Rectal smooth muscle tissue (tissue), 1 donor: ENCODE results near the gene LRRFIP1.
"Not testable (repeated sequence)": the region's sequence is repeated elsewhere in the genome, so short reads cannot be mapped to it uniquely, and the experiment has no call there.

Experiments
- H3K27ac ChIP-seq: one replicate; pipeline ENCODE4 v1.7.0; 2013; ENCODE audit warnings: low read depth, low read length, inconsistent platforms
- H3K27me3 ChIP-seq: one replicate; pipeline ENCODE4 v1.7.0; 2013; ENCODE audit warnings: low read length; ENCODE audit not compliant: control insufficient read depth, insufficient read depth
- H3K36me3 ChIP-seq: one replicate; pipeline ENCODE4 v1.7.0; 2013; ENCODE audit warnings: low read length; ENCODE audit not compliant: control insufficient read depth, insufficient read depth
- H3K4me1 ChIP-seq: one replicate; pipeline ENCODE4 v1.7.0; 2013; ENCODE audit warnings: low read length; ENCODE audit not compliant: control insufficient read depth, insufficient read depth
- H3K4me3 ChIP-seq: one replicate; pipeline ENCODE4 v1.7.0; 2013; ENCODE audit warnings: low read length
- H3K9ac ChIP-seq: one replicate; pipeline ENCODE4 v1.7.0; 2013; ENCODE audit warnings: low read length

The LRRFIP1 gene

DNA sequence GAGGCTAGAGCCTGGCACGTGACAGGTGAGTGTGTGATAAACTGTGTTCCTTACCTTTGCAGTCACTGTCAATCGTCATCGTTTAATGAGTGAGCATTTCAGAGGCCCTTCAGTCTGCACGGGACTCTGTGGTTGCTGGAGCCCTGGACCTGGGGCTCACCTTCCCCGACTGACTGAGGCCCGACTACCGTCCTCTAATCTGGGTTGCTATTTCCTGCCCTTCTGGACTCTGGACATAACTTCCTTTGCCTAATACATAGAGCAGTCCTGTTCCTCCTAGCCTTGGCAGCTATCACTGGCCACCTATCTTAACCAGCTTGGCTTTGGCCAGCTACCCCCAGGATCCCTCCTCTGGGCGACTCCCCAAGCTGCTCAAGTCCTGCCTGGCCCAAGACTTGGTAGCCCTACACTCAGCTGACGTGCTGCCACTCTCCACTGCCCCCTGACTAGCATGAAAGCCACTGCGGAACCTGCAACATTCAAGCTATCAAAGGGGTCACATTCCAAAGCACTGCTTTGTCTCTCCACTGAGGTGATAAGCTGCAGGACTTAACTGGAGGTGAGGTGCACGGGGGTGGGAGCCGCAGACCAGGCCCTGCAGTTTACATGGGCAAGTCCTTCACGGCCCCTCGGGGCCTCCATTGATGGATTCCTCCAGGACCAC is 25.8 kb upstream of the LRRFIP1 start:
- H3K36me3 ChIP-seq: no peaks in the 10 kb centered on the region

DNA sequence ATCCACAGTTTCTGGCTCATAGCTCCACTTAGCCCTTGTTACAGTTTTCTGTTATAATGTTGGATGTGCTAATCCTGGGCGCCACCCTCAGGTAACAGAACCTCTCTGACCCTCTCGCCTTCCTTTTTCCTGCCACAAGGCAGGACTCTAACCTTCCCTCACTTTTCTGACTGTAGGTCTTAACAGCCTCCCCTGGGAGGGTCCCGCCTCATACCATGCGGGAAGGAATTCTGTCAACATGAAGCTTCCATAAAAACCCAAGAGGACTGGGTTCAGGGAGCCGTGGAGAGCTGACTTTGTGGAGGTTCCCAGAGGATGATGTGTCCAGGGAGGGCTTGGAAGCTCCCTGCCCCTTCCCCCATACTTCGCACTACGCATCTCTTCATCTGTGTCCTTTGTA is 25.0 kb upstream of the LRRFIP1 start:
- Histone ChIP-seq H3K4me1 (peaks cover 10% of the 10 kb centered on the region), H3K36me3 (no peaks in the 10 kb centered on the region), H3K27ac (no peak overlapping the region), H3K9ac (no peak overlapping the region), H3K4me3 (no peak overlapping the region), H3K27me3 (no peaks in the 10 kb centered on the region)

More for the DNA sequence above, 25.8 kb upstream of the LRRFIP1 start:
- Histone ChIP-seq H3K27me3 (no peaks in the 10 kb centered on the region), H3K9ac (no peak overlapping the region), H3K27ac (no peak overlapping the region), H3K4me1 (peaks cover 10% of the 10 kb centered on the region), H3K4me3 (no peak overlapping the region)

DNA sequence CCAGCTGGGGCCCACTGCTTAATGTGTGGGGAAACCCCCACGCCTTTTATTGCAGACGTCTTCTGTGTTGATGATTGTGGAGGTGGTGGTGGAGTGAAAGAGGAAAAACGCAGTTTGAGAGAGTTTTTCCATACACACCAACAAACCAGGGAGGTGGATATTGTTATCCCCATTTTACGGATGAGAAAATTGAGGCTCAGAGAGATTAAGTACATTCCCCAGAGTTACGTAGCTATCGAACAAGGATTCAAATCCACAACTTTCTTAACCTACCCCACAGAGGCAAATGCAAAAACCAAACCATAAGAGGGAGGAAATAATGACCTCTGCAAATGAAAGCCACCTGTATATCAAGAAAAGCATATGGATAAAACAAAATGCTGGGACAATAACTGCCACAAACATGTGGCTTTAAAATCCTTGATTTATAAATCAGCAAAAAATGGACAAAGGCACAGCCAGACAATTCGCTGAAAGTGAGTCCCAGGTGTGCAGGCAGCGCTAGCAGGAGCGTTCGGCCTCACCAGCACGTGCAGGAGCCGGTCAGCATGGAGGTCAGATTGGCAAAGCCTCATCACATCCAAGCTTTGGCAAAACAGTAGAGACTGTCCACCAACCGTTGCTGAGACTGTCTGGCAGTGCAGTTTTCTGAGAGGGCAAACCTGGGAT is 24.2 kb upstream of the LRRFIP1 start:
- no peak overlapping the region for H3K4me3 ChIP-seq
- H3K27ac ChIP-seq: no peak overlapping the region
- no peaks in the 10 kb centered on the region for H3K36me3 ChIP-seq
- peaks cover 10% of the 10 kb centered on the region for H3K4me1 ChIP-seq
- no peak overlapping the region for H3K9ac ChIP-seq
- no peaks in the 10 kb centered on the region for H3K27me3 ChIP-seq

DNA sequence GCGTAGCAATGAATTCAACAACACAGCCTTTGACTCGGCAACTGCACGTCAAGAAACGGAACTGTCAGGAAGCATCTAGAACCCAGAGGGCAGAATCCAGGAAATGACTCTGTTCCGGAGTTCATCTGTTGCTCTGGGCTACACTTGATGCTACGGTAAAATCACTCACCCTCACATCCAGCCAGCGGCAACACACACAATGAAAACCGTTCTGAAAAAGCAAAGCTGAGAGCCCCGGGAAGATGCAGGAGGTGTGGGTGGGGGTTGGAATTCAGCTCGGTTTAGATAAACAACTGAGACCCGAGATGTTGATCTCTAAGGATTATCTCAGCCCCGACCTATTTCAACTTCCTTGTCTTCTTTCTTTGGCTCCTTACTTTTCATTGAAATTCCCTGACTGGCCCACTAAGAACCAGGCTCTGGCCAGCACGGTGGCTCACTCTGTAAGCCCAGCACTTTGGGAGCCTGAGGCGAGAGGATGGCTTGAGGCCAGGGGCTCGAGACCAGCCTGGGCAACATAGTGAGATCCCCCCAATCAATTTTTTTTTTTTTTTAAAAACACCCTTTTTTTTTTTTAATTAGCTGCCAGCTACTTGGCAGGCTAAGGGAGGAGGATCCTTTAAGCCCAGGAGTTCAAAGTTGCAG is 23.5 kb upstream of the LRRFIP1 start:
- peaks cover 10% of the 10 kb centered on the region for H3K4me1 ChIP-seq
- no peaks in the 10 kb centered on the region for H3K27me3 ChIP-seq
- H3K27ac ChIP-seq: no peak overlapping the region
- H3K9ac ChIP-seq: no peak overlapping the region
- H3K4me3 ChIP-seq: no peak overlapping the region
- H3K36me3 ChIP-seq: no peaks in the 10 kb centered on the region

DNA sequence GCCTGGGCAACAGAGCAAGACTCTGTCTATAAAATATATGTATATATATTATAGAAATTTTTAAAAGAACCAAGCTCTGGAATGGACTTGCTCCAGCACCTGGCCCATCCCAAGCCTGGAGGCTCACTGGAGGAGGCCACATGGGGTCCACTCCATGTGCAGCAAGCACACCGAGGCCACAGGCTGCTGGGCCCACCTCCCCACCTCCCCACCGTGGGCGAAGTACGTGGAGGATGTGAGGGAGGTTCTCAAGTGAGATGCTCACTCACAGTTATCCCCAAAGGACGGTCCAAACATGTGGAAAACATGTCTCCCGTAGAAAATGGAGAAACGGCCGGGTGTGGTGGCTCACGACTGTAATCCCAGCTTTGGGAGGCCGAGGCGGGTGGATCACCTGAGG is 23.0 kb upstream of the LRRFIP1 start:
- Histone ChIP-seq H3K9ac (no peak overlapping the region), H3K4me3 (no peak overlapping the region), H3K36me3 (no peaks in the 10 kb centered on the region), H3K27me3 (no peaks in the 10 kb centered on the region), H3K27ac (no peak overlapping the region), H3K4me1 (peaks cover 10% of the 10 kb centered on the region)

DNA sequence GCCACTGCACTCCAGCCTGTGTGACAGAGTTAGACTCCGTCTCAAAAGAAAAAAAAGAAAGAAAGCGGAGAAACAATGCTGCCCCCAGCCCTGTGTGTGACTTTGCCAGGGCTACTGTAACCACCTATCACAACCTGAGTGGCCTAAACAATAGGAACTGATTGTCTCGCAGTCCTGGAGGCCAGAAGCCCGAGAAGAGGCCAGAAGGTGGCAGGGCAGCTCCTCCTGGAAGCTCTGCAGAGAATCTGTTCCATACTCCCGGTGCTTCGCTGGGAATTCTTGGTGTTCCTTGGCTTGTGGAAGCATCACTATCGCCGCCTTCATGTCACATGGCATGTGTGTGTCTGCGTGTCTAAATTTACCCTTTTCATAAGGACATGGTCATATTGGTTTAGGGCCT is 22.4 kb upstream of the LRRFIP1 start:
- Histone ChIP-seq H3K36me3 (no peaks in the 10 kb centered on the region), H3K27me3 (no peaks in the 10 kb centered on the region), H3K4me1 (peaks cover 6% of the 10 kb centered on the region), H3K27ac (no peak overlapping the region), H3K9ac (no peak overlapping the region), H3K4me3 (no peak overlapping the region)

DNA sequence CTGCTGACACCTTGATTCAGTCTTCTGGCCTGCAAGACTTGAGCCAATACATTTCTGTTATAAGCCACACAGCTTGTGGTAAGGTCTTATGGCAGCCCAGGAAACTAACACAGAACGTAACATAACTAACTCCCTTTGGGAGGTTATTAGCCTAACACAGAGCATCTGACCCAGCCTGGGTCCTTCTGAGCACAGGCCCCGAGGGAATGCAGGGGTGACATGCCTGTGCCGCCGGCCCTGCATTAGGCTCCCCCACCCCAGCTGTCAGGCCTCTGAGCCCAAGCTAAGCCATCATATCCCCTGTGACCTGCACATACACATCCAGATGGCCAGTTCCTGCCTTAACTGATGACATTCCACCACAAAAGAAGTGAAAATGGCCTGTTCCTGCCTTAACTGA is 20.9 kb upstream of the LRRFIP1 start:
- H3K9ac ChIP-seq, H3K4me3 ChIP-seq, H3K4me1 ChIP-seq, H3K27me3 ChIP-seq, H3K27ac ChIP-seq, H3K36me3 ChIP-seq: not testable (repeated sequence)

DNA sequence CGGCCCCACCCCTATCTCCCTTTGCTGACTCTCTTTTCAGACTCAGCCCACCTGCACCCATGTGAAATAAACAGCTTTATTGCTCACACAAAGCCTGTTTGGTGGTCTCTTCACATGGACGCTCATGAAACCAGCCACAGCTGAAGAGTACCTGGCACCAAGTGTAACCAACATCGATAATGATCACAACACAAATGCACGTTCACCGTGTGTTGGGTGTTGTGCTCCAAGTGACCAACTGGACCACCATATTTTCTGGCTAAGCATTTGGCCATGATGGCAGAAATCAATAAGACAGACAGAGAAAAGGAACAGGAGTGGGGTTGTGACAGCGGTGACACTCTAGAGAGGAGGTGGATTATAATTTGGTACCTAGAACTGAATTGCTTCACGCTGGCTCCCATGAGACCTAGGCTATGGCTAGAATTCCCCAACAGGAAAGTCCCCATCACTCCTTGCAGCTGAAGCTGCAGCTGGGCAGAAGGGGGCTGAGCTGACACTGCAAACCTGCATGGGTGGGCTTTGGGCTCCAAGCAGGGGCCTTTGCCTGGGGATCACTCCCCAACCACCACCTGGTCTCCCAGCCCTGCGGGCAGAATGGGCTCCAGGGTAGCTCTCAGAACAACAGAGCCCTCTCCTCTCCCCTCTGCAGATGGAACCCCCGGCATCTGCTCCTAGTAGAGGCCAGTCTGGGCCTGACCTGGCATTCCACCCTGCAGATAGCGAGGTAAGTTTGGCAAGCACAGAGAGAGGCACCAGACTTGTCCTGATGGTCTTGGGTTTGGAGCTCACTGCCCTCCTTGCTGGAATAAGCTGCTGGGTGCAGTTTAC is 14.6 kb upstream of the LRRFIP1 start:
- Histone ChIP-seq H3K4me1 (peaks cover 17% of the 10 kb centered on the region), H3K4me3 (no peak overlapping the region), H3K27me3 (no peaks in the 10 kb centered on the region), H3K36me3 (no peaks in the 10 kb centered on the region), H3K27ac (no peak overlapping the region), H3K9ac (no peak overlapping the region)

DNA sequence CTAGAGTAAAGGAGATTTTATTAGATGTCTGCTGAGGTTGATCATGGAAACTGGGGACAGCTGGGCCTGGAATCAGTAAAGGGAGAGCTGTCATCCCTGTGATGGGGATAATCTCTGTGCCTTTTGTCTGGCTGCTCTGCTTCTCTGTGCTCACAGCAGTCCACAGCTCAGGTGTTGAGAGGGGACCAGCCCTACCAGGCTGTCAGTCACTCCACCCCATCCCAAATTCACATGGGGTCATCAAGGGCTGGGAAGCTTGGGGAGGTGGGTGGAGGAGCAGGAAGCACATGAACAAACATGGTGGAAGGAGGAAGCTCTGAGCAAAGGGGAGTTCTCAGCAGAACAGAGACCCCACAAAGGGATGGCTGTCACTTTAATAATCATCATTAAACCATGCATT is 13.7 kb upstream of the LRRFIP1 start:
- no peak overlapping the region for H3K27ac ChIP-seq

DNA sequence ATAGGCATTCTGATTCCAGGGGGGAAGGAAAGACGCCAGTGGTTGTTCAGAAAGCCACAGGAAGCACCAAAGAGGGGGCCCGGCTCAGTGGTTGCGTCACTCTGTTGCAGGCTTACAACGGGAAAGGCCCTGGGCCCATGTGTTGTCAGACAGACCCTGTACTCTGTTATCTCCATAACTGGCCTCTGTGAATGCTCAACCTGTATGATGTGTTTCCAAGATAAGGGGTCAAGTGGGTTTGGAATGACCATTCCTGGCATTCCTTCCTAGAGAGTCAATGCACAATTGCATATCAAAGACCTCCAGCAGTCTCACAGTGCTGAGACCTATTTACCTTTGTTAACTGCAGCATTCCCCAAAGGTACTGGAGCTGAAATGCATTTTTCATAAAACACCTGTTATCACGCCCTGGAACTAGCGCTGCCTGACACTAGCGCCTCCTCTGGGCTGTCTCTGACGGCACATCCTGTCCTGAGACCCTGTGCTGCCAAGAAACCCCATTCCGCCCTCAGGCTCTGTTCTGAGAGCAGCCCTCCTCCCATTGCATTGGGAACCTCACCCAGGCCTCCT is 13.2 kb upstream of the LRRFIP1 start:
- H3K27me3 ChIP-seq: no peaks in the 10 kb centered on the region
- H3K9ac ChIP-seq: no peak overlapping the region
- peaks cover 22% of the 10 kb centered on the region for H3K4me1 ChIP-seq
- no peaks in the 10 kb centered on the region for H3K36me3 ChIP-seq
- no peak overlapping the region for H3K4me3 ChIP-seq
- H3K27ac ChIP-seq: no peak overlapping the region

More for the DNA sequence above, 13.7 kb upstream of the LRRFIP1 start:
- Histone ChIP-seq H3K4me1 (peaks cover 22% of the 10 kb centered on the region), H3K27me3 (no peaks in the 10 kb centered on the region), H3K36me3 (no peaks in the 10 kb centered on the region), H3K4me3 (no peak overlapping the region), H3K9ac (no peak overlapping the region)

DNA sequence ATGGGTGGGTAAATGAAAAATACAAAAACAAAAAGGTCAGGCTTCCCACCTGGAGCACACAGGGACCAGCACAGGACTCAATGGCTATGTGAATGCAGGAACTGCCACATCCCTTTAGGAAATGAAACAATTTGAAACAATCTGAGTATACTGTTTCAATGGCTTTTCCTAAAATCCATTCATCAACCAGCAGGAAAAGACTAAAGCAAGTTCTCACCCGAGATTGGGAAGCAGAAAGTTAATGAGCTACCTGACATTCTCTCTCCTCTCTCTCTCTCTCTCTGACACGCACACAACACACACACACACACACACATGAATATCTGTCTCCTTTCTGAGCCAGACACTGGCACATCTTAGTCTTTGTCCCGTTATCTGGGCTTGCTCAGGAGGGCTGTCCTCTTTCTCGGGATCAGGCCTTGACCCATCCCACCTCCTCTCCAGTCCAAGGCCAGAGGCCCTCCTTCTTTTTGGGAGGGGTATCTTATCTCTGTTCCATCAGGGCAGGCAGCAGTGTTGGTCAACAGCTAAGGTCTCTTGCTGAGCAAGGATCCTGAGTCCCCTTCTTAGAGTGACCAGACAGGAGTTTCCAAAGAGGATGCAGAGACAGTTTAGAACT is 11.6 kb upstream of the LRRFIP1 start:
- peak overlapping the region; percentile 65 for H3K27ac ChIP-seq
- H3K9ac ChIP-seq: no peak overlapping the region
- H3K4me1 ChIP-seq: peaks cover 22% of the 10 kb centered on the region
- H3K4me3 ChIP-seq: no peak overlapping the region
- H3K36me3 ChIP-seq: no peaks in the 10 kb centered on the region
- H3K27me3 ChIP-seq: no peaks in the 10 kb centered on the region

DNA sequence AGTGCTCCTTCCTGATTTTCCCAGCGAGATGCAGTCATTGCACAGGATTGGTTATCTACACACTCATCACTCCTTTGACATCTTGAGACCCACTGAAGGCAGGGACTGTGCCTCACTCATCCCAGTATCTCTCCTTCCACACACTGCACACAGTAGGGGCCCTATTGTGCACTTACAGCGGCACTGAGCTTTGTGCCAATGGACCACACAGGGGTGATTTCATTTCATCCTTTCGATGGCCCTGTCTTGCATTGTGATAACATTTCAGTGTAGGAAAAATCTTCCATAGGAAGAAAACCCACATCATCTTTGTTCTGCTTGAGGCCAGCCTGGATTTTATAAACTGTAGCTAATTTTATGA is 11.0 kb upstream of the LRRFIP1 start:
- Histone ChIP-seq H3K9ac (no peak overlapping the region), H3K36me3 (no peaks in the 10 kb centered on the region), H3K27me3 (no peaks in the 10 kb centered on the region), H3K4me1 (peaks cover 22% of the 10 kb centered on the region), H3K27ac (peak overlapping the region; percentile 65), H3K4me3 (no peak overlapping the region)
